Measurements from ENCODE around the gene APBA3.

The APBA3 gene

DNA sequence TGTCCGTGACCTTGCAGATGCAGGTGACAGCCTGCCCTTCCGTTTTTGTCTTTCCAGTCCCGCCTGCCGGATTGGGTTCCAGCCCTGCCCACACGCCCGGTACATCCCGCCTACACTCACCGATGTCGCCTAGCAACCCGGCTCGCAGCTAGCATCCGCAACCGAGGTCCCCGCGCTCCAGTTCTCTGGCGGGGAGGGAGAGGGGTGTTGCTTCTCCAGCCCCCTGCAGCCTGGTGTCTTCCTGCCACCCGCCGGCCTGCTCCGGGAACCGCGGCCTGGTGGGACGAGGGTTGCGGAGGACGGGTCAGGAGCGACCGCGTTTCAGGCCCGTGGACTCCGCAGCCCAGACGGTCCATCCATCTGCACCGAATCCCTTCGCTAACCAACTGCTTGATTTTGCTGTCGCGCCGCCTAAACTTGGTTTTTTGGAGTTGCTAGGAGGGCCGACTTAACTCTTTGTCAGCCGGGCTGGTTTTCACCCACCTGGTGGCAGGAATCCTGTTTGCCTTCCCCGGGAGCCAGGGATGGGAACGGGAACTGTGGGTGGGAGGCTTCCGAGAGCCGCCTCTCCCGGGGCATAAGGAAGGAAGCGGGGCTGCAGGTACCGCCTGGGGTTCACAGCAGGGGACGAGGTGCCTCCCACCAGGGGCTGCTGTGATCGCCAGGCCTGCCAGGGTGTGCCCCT lies 40.1 kb upstream of the APBA3 start:
- Histone ChIP-seq H3K27me3 (peaks cover 13% of the 10 kb centered on the region), H3K4me1 (no peaks in the 10 kb centered on the region; the same call in 1 of the 2 replicates), H3K4me3 (ENCODE audit: low read depth, low read length) (peak overlapping the region; percentile 32), H3K36me3 (no peaks in the 10 kb centered on the region), H3K9me3 (no peaks in the 10 kb centered on the region)
- TF ChIP-seq, protein P1, sequence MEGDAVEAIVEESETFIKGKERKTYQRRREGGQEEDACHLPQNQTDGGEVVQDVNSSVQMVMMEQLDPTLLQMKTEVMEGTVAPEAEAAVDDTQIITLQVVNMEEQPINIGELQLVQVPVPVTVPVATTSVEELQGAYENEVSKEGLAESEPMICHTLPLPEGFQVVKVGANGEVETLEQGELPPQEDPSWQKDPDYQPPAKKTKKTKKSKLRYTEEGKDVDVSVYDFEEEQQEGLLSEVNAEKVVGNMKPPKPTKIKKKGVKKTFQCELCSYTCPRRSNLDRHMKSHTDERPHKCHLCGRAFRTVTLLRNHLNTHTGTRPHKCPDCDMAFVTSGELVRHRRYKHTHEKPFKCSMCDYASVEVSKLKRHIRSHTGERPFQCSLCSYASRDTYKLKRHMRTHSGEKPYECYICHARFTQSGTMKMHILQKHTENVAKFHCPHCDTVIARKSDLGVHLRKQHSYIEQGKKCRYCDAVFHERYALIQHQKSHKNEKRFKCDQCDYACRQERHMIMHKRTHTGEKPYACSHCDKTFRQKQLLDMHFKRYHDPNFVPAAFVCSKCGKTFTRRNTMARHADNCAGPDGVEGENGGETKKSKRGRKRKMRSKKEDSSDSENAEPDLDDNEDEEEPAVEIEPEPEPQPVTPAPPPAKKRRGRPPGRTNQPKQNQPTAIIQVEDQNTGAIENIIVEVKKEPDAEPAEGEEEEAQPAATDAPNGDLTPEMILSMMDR (IDR thresholded peaks at IDR 0.05; ENCODE audit: low read depth, low read length), result peak; percentile 31
- peak; percentile 52 for DNase-seq

DNA sequence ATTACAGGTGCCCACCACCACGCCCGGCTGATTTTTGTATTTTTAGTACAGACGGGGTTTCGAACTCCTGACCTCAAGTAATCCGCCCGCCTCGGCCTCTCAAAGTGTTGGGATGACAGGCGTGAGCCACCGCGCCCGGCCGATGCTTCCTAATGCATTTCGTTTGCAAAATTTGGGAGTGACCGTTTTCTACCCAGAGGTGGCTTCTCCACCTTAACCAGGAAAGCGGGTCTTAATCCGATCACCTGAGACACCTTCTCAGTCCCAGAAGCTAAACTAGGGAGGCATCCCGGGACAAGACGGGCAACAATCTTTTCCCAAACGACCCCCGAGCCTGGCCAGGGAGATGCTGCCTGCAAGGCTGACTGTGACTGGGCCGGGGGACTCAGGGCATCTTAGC lies 39.5 kb upstream of the APBA3 start:
- Histone ChIP-seq H3K9me3 (no peaks in the 10 kb centered on the region), H3K4me1 (no peaks in the 10 kb centered on the region; the same call in 1 of the 2 replicates), H3K36me3 (no peaks in the 10 kb centered on the region), H3K27me3 (peaks cover 13% of the 10 kb centered on the region), H3K4me3 (ENCODE audit: low read depth, low read length) (peak overlapping the region; percentile 32; the same call in 1 of the 2 replicates)
- DNase-seq, result no peak
- TF ChIP-seq, protein P1 (IDR thresholded peaks at IDR 0.05; ENCODE audit: low read depth, low read length), result no peak

DNA sequence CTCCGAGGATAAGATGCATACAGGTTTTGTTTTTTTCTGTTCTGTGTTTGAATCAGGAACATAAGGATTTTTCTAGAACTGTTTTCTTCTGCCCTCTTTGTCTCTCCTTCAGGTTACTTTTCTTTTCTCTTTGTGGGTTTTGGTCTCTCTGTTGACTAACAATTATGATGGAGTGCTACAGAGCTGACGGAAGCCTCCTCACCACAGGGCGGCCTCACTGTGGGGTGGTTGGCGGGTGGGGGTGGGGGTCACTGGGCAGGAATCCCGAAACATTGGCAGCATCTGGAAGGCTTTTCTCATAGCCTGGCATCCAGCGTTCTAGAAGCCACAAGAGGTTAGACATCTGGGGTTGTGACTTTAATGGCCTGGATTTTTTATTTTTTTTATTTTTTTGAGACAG lies 36.6 kb upstream of the APBA3 start:
- H3K36me3 ChIP-seq, result no peaks in the 10 kb centered on the region
- no peaks in the 10 kb centered on the region; the same call in 1 of the 2 replicates for H3K4me1 ChIP-seq
- H3K9me3 ChIP-seq, result no peaks in the 10 kb centered on the region
- DNase-seq, result no peak
- TF ChIP-seq, protein P1 (IDR thresholded peaks at IDR 0.05; ENCODE audit: low read depth, low read length), result no peak
- peaks cover 13% of the 10 kb centered on the region for H3K27me3 ChIP-seq
- no peak overlapping the region for H3K4me3 ChIP-seq (ENCODE audit: low read depth, low read length)

DNA sequence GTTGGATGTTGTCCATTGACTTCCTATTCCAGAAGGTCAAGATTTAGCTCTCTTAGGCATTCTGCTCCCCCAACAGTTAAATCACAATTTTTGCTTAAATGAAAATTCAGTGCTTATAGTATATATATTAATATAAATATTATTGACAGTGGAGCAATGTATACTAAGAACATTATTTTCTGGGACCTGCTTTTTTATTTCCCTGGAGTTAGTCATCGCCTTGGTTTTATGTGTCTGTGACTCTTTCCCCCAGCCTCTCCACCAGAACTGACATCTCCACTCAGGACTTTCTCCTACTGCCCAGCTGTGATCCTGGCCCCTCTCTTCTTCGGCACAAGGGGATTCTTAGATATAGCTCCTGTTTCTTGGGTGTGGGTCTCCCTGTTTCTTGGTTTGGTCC lies 34.9 kb upstream of the APBA3 start:
- Histone ChIP-seq H3K4me1 (no peaks in the 10 kb centered on the region; the same call in 1 of the 2 replicates), H3K9me3 (no peaks in the 10 kb centered on the region), H3K27me3 (peaks cover 7% of the 10 kb centered on the region), H3K4me3 (ENCODE audit: low read depth, low read length) (no peak overlapping the region), H3K36me3 (no peaks in the 10 kb centered on the region)
- TF ChIP-seq, protein P1 (IDR thresholded peaks at IDR 0.05; ENCODE audit: low read depth, low read length), result no peak
- DNase-seq, result no peak

DNA sequence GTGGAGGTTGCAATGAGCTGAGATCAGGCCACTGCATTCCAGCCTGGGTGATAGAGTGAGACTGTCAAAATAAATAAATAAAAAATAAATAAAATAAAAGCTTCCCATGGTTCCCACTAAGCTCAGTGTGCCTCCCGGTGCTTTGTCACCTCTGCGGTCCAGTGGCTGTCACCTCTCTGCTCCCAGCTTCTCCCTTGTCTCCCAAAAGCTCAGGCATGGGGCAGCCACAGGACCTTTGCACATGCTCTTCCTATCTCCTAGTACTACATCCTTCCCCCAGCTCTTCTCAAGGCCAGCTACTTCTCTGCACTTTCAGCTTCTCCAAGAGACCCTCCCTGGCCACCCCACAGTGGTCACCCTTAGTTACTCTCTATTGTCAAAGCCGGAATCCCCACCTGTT lies 32.3 kb upstream of the APBA3 start:
- Histone ChIP-seq H3K4me3 (ENCODE audit: low read depth, low read length) (no peak overlapping the region), H3K9me3 (no peaks in the 10 kb centered on the region; the same call in 1 of the 2 replicates), H3K4me1 (no peaks in the 10 kb centered on the region), H3K27me3 (no peaks in the 10 kb centered on the region), H3K36me3 (no peaks in the 10 kb centered on the region)
- TF ChIP-seq, protein P1 (IDR thresholded peaks at IDR 0.05; ENCODE audit: low read depth, low read length), result no peak
- no peak for DNase-seq

DNA sequence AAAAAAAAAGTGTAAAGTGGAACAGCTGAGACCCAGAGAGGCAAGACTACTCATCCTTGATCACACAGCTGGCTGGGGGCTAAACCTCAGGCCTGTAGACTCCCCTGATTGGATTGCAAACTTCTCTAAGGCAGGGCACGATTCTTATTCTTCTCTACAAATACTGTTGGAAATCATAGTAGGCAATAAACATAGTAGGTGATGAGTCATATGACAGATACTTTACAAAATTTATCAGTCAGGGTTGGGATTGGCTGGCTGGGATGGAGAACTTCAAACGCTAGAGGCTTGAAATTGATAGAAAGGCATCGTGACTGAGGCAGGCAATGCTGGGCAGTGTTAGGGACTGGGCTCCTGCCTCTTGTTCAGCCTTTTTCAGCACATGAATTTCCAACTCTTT lies 30.6 kb upstream of the APBA3 start:
- Histone ChIP-seq H3K4me3 (ENCODE audit: low read depth, low read length) (no peak overlapping the region), H3K36me3 (no peaks in the 10 kb centered on the region), H3K4me1 (no peaks in the 10 kb centered on the region), H3K9me3 (no peaks in the 10 kb centered on the region; the same call in 1 of the 2 replicates), H3K27me3 (peaks cover under 1% of the 10 kb centered on the region; the same call in 1 of the 2 replicates)
- TF ChIP-seq, protein P1 (IDR thresholded peaks at IDR 0.05; ENCODE audit: low read depth, low read length), result no peak
- DNase-seq, result no peak
